ENCODE data around the gene SLC20A1. TPM values are rescaled to one million over a fixed set of nuclear protein-coding genes. Genes with fewer than 3 reads are reported as not detected.
"Not testable (repeated sequence)": the region's sequence is repeated elsewhere in the genome, so short reads cannot be mapped to it uniquely, and the experiment has no call there.

Gene SLC20A1
- total and polyA plus RNA-seq, 3 experiments from 2014 or later, result 68.0 to 105 (median 102) TPM

- Histone ChIP-seq H3K27me3 (ENCODE audit: insufficient read depth, low read length, poor library complexity, severe bottlenecking) (no peaks in the 10 kb centered on the region), H3K36me3 (ENCODE audit: insufficient read depth, low read length) (no peaks in the 10 kb centered on the region), H3K4me3 (ENCODE audit: low read length) (no peak overlapping the region), H3K27ac (ENCODE audit: low read depth, low read length) (no peak overlapping the region), H3K9me3 (ENCODE audit: low read length) (no peaks in the 10 kb centered on the region), H3K4me1 (ENCODE audit: insufficient read depth, low read length) (no peaks in the 10 kb centered on the region)
- no peak for DNase-seq
- POLR2A ChIA-PET, result interaction anchor here (0.5 kb wide), 1 partner anchor 126 kb away, joined by 3 read pairs; no protein-coding TSS in a partner anchor
- Mint-ChIP-seq H3K27me3 (peaks cover 0 to 3% of the 10 kb centered on the region in 2 donors), H3K27ac (peak overlapping the region in 1 of 8 donors; percentile 56), H3K9me3 (no peaks in the 10 kb centered on the region), H3K36me3 (peaks cover 0 to 12% (median 0%) of the 10 kb centered on the region in 3 donors), H3K4me3 (no peak overlapping the region), H3K4me1 (no peaks in the 10 kb centered on the region)
- CTCF ChIA-PET, result interaction anchor here (4.3 kb wide), 1 partner anchor 20 kb away, joined by 15 read pairs; no protein-coding TSS in a partner anchor
Measured at GRCh38 chr2:112605926-112606325, 39.8 kb upstream of the SLC20A1 start.

GRCh38 chr2:112606547-112606946 is 39.2 kb upstream of the SLC20A1 start:
- CTCF ChIA-PET, result interaction anchor here (2.2 to 4.3 kb wide), 2 partner anchors 19 to 120 kb away, joined by 9 to 15 read pairs; no protein-coding TSS in a partner anchor
- Mint-ChIP-seq H3K27me3 (peaks cover 0 to 3% of the 10 kb centered on the region in 2 donors), H3K27ac (no peak overlapping the region), H3K4me3 (no peak overlapping the region), H3K36me3 (peaks cover 0 to 16% (median under 1%) of the 10 kb centered on the region in 3 donors), H3K4me1 (no peaks in the 10 kb centered on the region), H3K9me3 (no peaks in the 10 kb centered on the region)
- Histone ChIP-seq H3K36me3 (ENCODE audit: insufficient read depth, low read length) (no peaks in the 10 kb centered on the region), H3K9me3 (ENCODE audit: low read length) (no peaks in the 10 kb centered on the region), H3K4me1 (ENCODE audit: insufficient read depth, low read length) (no peaks in the 10 kb centered on the region), H3K27me3 (ENCODE audit: insufficient read depth, low read length, poor library complexity, severe bottlenecking) (no peaks in the 10 kb centered on the region), H3K4me3 (ENCODE audit: low read length) (no peak overlapping the region), H3K27ac (ENCODE audit: low read depth, low read length) (no peak overlapping the region)
- POLR2A ChIA-PET, result interaction anchor here (0.5 kb wide), 1 partner anchor 125 kb away, joined by 3 read pairs; no protein-coding TSS in a partner anchor
- no peak for DNase-seq

- H3K4me3 Mint-ChIP-seq, result no peak overlapping the region
- H3K27ac Mint-ChIP-seq, result peak overlapping the region in 1 of 8 donors; percentile 73
- H3K36me3 Mint-ChIP-seq, result peaks cover 0 to 22% (median 2%) of the 10 kb centered on the region in 3 donors
- H3K27me3 Mint-ChIP-seq, result peaks cover 0 to 5% of the 10 kb centered on the region in 2 donors
- no peaks in the 10 kb centered on the region for H3K4me1 ChIP-seq (ENCODE audit: insufficient read depth, low read length)
- no peak for DNase-seq
- no peaks in the 10 kb centered on the region for H3K9me3 ChIP-seq (ENCODE audit: low read length)
- no peaks in the 10 kb centered on the region for H3K4me1 Mint-ChIP-seq
- POLR2A ChIA-PET, result no interaction called here
- no peaks in the 10 kb centered on the region for H3K9me3 Mint-ChIP-seq
- H3K27ac ChIP-seq (ENCODE audit: low read depth, low read length), result no peak overlapping the region
- CTCF ChIA-PET, result interaction anchor here (2.2 to 4.3 kb wide), 3 partner anchors 18 to 119 kb away, joined by 5 to 15 read pairs (median 9); no protein-coding TSS in a partner anchor
- no peaks in the 10 kb centered on the region for H3K27me3 ChIP-seq (ENCODE audit: insufficient read depth, low read length, poor library complexity, severe bottlenecking)
- H3K36me3 ChIP-seq (ENCODE audit: insufficient read depth, low read length), result no peaks in the 10 kb centered on the region
- no peak overlapping the region for H3K4me3 ChIP-seq (ENCODE audit: low read length)
Measured at GRCh38 chr2:112607680-112608438, 37.9 kb upstream of the SLC20A1 start.

GRCh38 chr2:112609320-112609719 is 36.4 kb upstream of the SLC20A1 start:
- H3K9me3 ChIP-seq (ENCODE audit: low read length); H3K4me1 ChIP-seq (ENCODE audit: insufficient read depth, low read length); H3K27ac ChIP-seq (ENCODE audit: low read depth, low read length); DNase-seq; CTCF ChIA-PET; H3K4me1 Mint-ChIP-seq; H3K4me3 ChIP-seq (ENCODE audit: low read length); H3K27me3 Mint-ChIP-seq; H3K27me3 ChIP-seq (ENCODE audit: insufficient read depth, low read length, poor library complexity, severe bottlenecking); POLR2A ChIA-PET; H3K36me3 ChIP-seq (ENCODE audit: insufficient read depth, low read length); H3K27ac Mint-ChIP-seq; H3K9me3 Mint-ChIP-seq: not testable (repeated sequence)
- H3K36me3 Mint-ChIP-seq, result peaks cover 0 to 22% (median 3%) of the 10 kb centered on the region in 3 donors
- H3K4me3 Mint-ChIP-seq, result peak overlapping the region in 1 of 7 donors; percentile 28

- H3K4me1 Mint-ChIP-seq; H3K4me3 Mint-ChIP-seq; CTCF ChIA-PET; H3K36me3 ChIP-seq (ENCODE audit: insufficient read depth, low read length); H3K27ac Mint-ChIP-seq; DNase-seq; POLR2A ChIA-PET; H3K9me3 ChIP-seq (ENCODE audit: low read length); H3K27me3 ChIP-seq (ENCODE audit: insufficient read depth, low read length, poor library complexity, severe bottlenecking); H3K4me3 ChIP-seq (ENCODE audit: low read length); H3K9me3 Mint-ChIP-seq; H3K4me1 ChIP-seq (ENCODE audit: insufficient read depth, low read length); H3K27me3 Mint-ChIP-seq; H3K27ac ChIP-seq (ENCODE audit: low read depth, low read length): not testable (repeated sequence)
- H3K36me3 Mint-ChIP-seq, result peaks cover 0 to 22% (median 8%) of the 10 kb centered on the region in 3 donors
Measured at GRCh38 chr2:112612283-112612682, 33.5 kb upstream of the SLC20A1 start.

- CTCF ChIA-PET, result interaction anchor here (0.9 to 2.1 kb wide), 2 partner anchors 14 to 15 kb away, joined by 3 to 8 read pairs; no protein-coding TSS in a partner anchor
- H3K9me3 ChIP-seq (ENCODE audit: low read length), result no peaks in the 10 kb centered on the region
- no peak for DNase-seq
- Mint-ChIP-seq H3K4me1 (no peaks in the 10 kb centered on the region), H3K9me3 (no peaks in the 10 kb centered on the region), H3K27me3 (peaks cover 0 to 5% of the 10 kb centered on the region in 2 donors), H3K4me3 (no peak overlapping the region), H3K36me3 (peaks cover 0 to 22% (median 8%) of the 10 kb centered on the region in 3 donors), H3K27ac (no peak overlapping the region)
- H3K27me3 ChIP-seq (ENCODE audit: insufficient read depth, low read length, poor library complexity, severe bottlenecking), result no peaks in the 10 kb centered on the region
- H3K4me3 ChIP-seq (ENCODE audit: low read length), result no peak overlapping the region
- no peak overlapping the region for H3K27ac ChIP-seq (ENCODE audit: low read depth, low read length)
- POLR2A ChIA-PET, result no interaction called here
- H3K36me3 ChIP-seq (ENCODE audit: insufficient read depth, low read length), result no peaks in the 10 kb centered on the region
- no peaks in the 10 kb centered on the region for H3K4me1 ChIP-seq (ENCODE audit: insufficient read depth, low read length)
Measured at GRCh38 chr2:112614201-112614840, 31.4 kb upstream of the SLC20A1 start.

- H3K9me3 ChIP-seq (ENCODE audit: low read length), result no peaks in the 10 kb centered on the region
- H3K4me3 ChIP-seq (ENCODE audit: low read length), result no peak overlapping the region
- peaks cover 0 to 19% (median 8%) of the 10 kb centered on the region in 3 donors for H3K36me3 Mint-ChIP-seq
- peaks cover 0 to 5% of the 10 kb centered on the region in 2 donors for H3K27me3 Mint-ChIP-seq
- no peak overlapping the region for H3K4me3 Mint-ChIP-seq
- no peaks in the 10 kb centered on the region for H3K4me1 Mint-ChIP-seq
- DNase-seq, result no peak
- H3K4me1 ChIP-seq (ENCODE audit: insufficient read depth, low read length), result no peaks in the 10 kb centered on the region
- H3K27ac Mint-ChIP-seq, result no peak overlapping the region
- CTCF ChIA-PET, result interaction anchor here (2.1 kb wide), 1 partner anchor 15 kb away, joined by 8 read pairs; no protein-coding TSS in a partner anchor
- H3K27ac ChIP-seq (ENCODE audit: low read depth, low read length), result no peak overlapping the region
- no peaks in the 10 kb centered on the region for H3K36me3 ChIP-seq (ENCODE audit: insufficient read depth, low read length)
- H3K27me3 ChIP-seq (ENCODE audit: insufficient read depth, low read length, poor library complexity, severe bottlenecking), result no peaks in the 10 kb centered on the region
- POLR2A ChIA-PET, result no interaction called here
- no peaks in the 10 kb centered on the region for H3K9me3 Mint-ChIP-seq
Measured at GRCh38 chr2:112615051-112615450, 30.7 kb upstream of the SLC20A1 start.

GRCh38 chr2:112615798-112616197 is 29.9 kb upstream of the SLC20A1 start:
- H3K4me1 Mint-ChIP-seq; H3K4me1 ChIP-seq (ENCODE audit: insufficient read depth, low read length); H3K27ac ChIP-seq (ENCODE audit: low read depth, low read length); H3K36me3 ChIP-seq (ENCODE audit: insufficient read depth, low read length); H3K9me3 ChIP-seq (ENCODE audit: low read length); DNase-seq; H3K27me3 Mint-ChIP-seq; H3K4me3 Mint-ChIP-seq; POLR2A ChIA-PET; H3K27me3 ChIP-seq (ENCODE audit: insufficient read depth, low read length, poor library complexity, severe bottlenecking); H3K9me3 Mint-ChIP-seq; H3K27ac Mint-ChIP-seq; H3K4me3 ChIP-seq (ENCODE audit: low read length): not testable (repeated sequence)
- H3K36me3 Mint-ChIP-seq, result peaks cover 0 to 11% (median 8%) of the 10 kb centered on the region in 3 donors
- CTCF ChIA-PET, result interaction anchor here (2.1 kb wide), 1 partner anchor 15 kb away, joined by 8 read pairs; no protein-coding TSS in a partner anchor

Measured in CD8-positive, alpha-beta memory T cell (primary cell).